Loucy (cell line): ENCODE data around the gene FOSB.
A peak's percentile ranks its signal among the peaks of the same experiment; 100 is the strongest.

Experiments
- H2AFZ ChIP-seq: fragments of 200-600 bp; sonication (generic); 2 replicates; pipeline ENCODE4 v1.6.0; 2016; ENCODE audit warnings: antibody characterized with exemption, mild to moderate bottlenecking, low read length, moderate library complexity
- H3F3A ChIP-seq: fragments of 200-600 bp; 2 replicates; pipeline ENCODE4 v1.6.0; 2016; ENCODE audit warnings: antibody characterized with exemption, low read depth, mild to moderate bottlenecking
- H3K27me3 ChIP-seq: fragments of 200-600 bp; sonication (generic); 2 replicates; pipeline ENCODE4 v1.6.1; 2014; ENCODE audit warnings: low read length, mild to moderate bottlenecking; ENCODE audit not compliant: insufficient read depth, poor library complexity, severe bottlenecking
- H3K36me3 ChIP-seq: fragments of 200-600 bp; sonication (generic); 2 replicates; pipeline ENCODE4 v1.6.1; 2016; ENCODE audit warnings: low read length; ENCODE audit not compliant: insufficient read depth
- H3K4me1 ChIP-seq: fragments of 200-600 bp; sonication (generic); 2 replicates; pipeline ENCODE4 v1.5.1; 2014; ENCODE audit warnings: low read length, mild to moderate bottlenecking; ENCODE audit not compliant: insufficient read depth, poor library complexity, severe bottlenecking
- H3K4me2 ChIP-seq: fragments of 200-600 bp; sonication (generic); 2 replicates; pipeline ENCODE4 v1.6.0; 2014; ENCODE audit warnings: antibody characterized with exemption, low read length, low read depth, mild to moderate bottlenecking; ENCODE audit not compliant: poor library complexity, severe bottlenecking
- H3K4me3 ChIP-seq: fragments of 200-600 bp; sonication (generic); 2 replicates; pipeline ENCODE4 v1.5.1; 2014; ENCODE audit warnings: low read length, mild to moderate bottlenecking, mixed read lengths; ENCODE audit not compliant: poor library complexity, severe bottlenecking
- H3K79me2 ChIP-seq: fragments of 200-600 bp; sonication (generic); 2 replicates; pipeline ENCODE4 v1.6.1; 2014; ENCODE audit warnings: low read length; ENCODE audit not compliant: insufficient read depth
- H3K9ac ChIP-seq: fragments of 200-600 bp; sonication (generic); 2 replicates; pipeline ENCODE4 v1.6.0; 2014; ENCODE audit warnings: mild to moderate bottlenecking, low read depth, low read length, moderate library complexity; ENCODE audit not compliant: poor library complexity, severe bottlenecking
- H3K9me2 ChIP-seq: fragments of 200-600 bp; sonication (generic); replicated peaks from 2 replicates; pipeline ENCODE4 v1.6.1; 2016; ENCODE audit warnings: low read depth, low read length, mixed read lengths
- H3K9me3 ChIP-seq: fragments of 200-600 bp; sonication (generic); 2 replicates; pipeline ENCODE4 v1.6.1; 2014; ENCODE audit warnings: mild to moderate bottlenecking, antibody characterized with exemption, low read length, low read depth; ENCODE audit not compliant: insufficient read depth
- H4K20me1 ChIP-seq: fragments of 200-600 bp; sonication (generic); 2 replicates; pipeline ENCODE4 v1.6.0; 2014; ENCODE audit warnings: antibody characterized with exemption, low read length, mild to moderate bottlenecking; ENCODE audit not compliant: insufficient read depth, poor library complexity, severe bottlenecking
- CTCF ChIP-seq: fragments of 200-600 bp; sonication (generic); conservative IDR thresholded peaks from 2 replicates; pipeline ENCODE4 v1.5.1; 2014; ENCODE audit warnings: mild to moderate bottlenecking, antibody characterized with exemption, low read length
- EZH2phosphoT487 ChIP-seq: fragments of 200-600 bp; IDR thresholded peaks from 2 replicates; pipeline ENCODE4 v1.6.1; 2018; ENCODE audit warnings: antibody characterized with exemption, mild to moderate bottlenecking, moderate library complexity, borderline replicate concordance

Gene FOSB

GRCh38 chr19:45421947-45422498 lies 45.8 kb upstream of the FOSB start:
- no peak overlapping the region for H3K4me3 ChIP-seq
- TF ChIP-seq EZH2phosphoT487 = no peak
- no peak for TF ChIP-seq CTCF
- no peaks in the 10 kb centered on the region for H3K9me3 ChIP-seq
- peaks cover 27% of the 10 kb centered on the region for H3K4me1 ChIP-seq
- H3K9ac ChIP-seq = no peak overlapping the region
- peak overlapping the region; percentile 11 for H3K4me2 ChIP-seq
- H2AFZ ChIP-seq = no peak overlapping the region
- H3F3A ChIP-seq = 0 out of 2 replicates have a peak, but pooled peaks cover 3% of the 10 kb centered on the region
- H3K9me2 ChIP-seq = no peaks in the 10 kb centered on the region
- peaks cover 5% of the 10 kb centered on the region for H4K20me1 ChIP-seq
- H3K36me3 ChIP-seq = no peaks in the 10 kb centered on the region
- H3K27me3 ChIP-seq = no peaks in the 10 kb centered on the region
- H3K79me2 ChIP-seq = peaks cover 16% of the 10 kb centered on the region

GRCh38 chr19:45423033-45423588 lies 44.7 kb upstream of the FOSB start:
- 0 out of 2 replicates have a peak, but pooled peaks cover 3% of the 10 kb centered on the region for H3F3A ChIP-seq
- H4K20me1 ChIP-seq = peaks cover 5% of the 10 kb centered on the region
- no peak for TF ChIP-seq EZH2phosphoT487
- TF ChIP-seq CTCF = no peak
- no peaks in the 10 kb centered on the region for H3K9me2 ChIP-seq
- H3K27me3 ChIP-seq = no peaks in the 10 kb centered on the region
- H3K4me1 ChIP-seq = peaks cover 27% of the 10 kb centered on the region
- H3K4me2 ChIP-seq = peak overlapping the region; percentile 84
- peak overlapping the region; percentile 79 for H3K9ac ChIP-seq
- peaks cover 16% of the 10 kb centered on the region for H3K79me2 ChIP-seq
- no peaks in the 10 kb centered on the region for H3K36me3 ChIP-seq
- H3K4me3 ChIP-seq = peak overlapping the region; percentile 80
- H3K9me3 ChIP-seq = no peaks in the 10 kb centered on the region
- H2AFZ ChIP-seq = peak overlapping the region; percentile 76

GRCh38 chr19:45423589-45424190 lies 44.1 kb upstream of the FOSB start, which contains the start of gene ERCC1:
TSS of gene ERCC1 (minus strand) at chr19:45423917. CDS start at chr19:45423374, 543 bp downstream.
- H3K4me3 ChIP-seq = peak within 1 kb of the TSS; percentile 80
- TF ChIP-seq EZH2phosphoT487 (no peak), CTCF (no peak)
- peaks cover 5% of the 10 kb centered on the region for H4K20me1 ChIP-seq
- no peaks in the 10 kb centered on the region for H3K9me3 ChIP-seq
- peak within 1 kb of the TSS; percentile 79 for H3K9ac ChIP-seq
- peak within 1 kb of the TSS; percentile 76 for H2AFZ ChIP-seq
- no peaks in the 10 kb centered on the region for H3K27me3 ChIP-seq
- H3F3A ChIP-seq = 0 out of 2 replicates have a peak, but pooled peaks cover 3% of the 10 kb centered on the region
- H3K79me2 ChIP-seq = peaks cover 16% of the 10 kb centered on the region
- no peaks in the 10 kb centered on the region for H3K9me2 ChIP-seq
- H3K4me2 ChIP-seq = peak within 1 kb of the TSS; percentile 84
- no peaks in the 10 kb centered on the region for H3K36me3 ChIP-seq
- peaks cover 32% of the 10 kb centered on the region for H3K4me1 ChIP-seq
